Subcutaneous adipose tissue (tissue), 4 donors: ENCODE measurements around the gene AIFM3. TPM values are rescaled to one million over a fixed set of nuclear protein-coding genes. Genes with fewer than 3 reads are reported as not detected.

Experiments used
- CTCF ChIP-seq: fragments of 450-650 bp; IDR thresholded peaks from one replicate; pipeline ENCODE4 v1.5.1; 2016; ENCODE audit warnings: low read depth, mild to moderate bottlenecking, control low read depth, antibody characterized with exemption, moderate library complexity
- total RNA-seq, 4 donors: library from RNA; depleted of rRNA; stranded (reverse); fragments of >200 nt; gene quantifications; one replicate each; pipeline ENCODE4 v1.1.0, GENCODE V29; 2016

The AIFM3 gene
- total RNA-seq, 4 donors from 2014 or later: 1.3 to 5.7 (median 1.5) TPM

DNA sequence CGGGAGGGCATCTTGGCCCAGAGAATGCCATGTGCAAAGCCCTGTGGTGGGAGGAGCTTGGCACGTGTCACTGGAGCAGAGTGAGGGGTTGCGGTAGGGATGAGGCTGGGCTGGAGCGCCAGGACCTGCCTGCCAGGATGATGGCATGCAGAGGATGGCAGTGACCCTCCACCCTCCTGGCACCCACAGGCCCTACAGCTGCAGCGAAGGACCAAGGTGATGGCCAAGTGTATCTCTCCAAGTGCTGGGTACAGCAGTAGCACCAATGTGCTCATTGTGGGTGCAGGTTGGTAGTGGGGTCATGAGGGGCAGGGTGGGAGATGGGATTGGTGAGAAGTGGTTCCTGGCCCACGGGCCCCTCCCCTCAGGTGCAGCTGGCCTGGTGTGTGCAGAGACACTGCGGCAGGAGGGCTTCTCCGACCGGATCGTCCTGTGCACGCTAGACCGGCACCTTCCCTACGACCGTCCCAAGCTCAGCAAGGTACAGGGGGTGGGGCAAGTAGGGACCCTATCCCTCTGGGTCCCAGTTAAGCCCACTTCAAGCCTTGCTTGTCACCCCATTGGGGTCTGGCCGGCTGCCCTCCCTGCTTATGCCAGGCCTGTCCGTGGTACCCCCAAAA is 7.4 kb downstream of the AIFM3 start:
- TF ChIP-seq CTCF: no peak

GRCh38 chr22:20975541-20976290 is 8.7 kb downstream of the AIFM3 start:
- TF ChIP-seq CTCF: no peak

DNA sequence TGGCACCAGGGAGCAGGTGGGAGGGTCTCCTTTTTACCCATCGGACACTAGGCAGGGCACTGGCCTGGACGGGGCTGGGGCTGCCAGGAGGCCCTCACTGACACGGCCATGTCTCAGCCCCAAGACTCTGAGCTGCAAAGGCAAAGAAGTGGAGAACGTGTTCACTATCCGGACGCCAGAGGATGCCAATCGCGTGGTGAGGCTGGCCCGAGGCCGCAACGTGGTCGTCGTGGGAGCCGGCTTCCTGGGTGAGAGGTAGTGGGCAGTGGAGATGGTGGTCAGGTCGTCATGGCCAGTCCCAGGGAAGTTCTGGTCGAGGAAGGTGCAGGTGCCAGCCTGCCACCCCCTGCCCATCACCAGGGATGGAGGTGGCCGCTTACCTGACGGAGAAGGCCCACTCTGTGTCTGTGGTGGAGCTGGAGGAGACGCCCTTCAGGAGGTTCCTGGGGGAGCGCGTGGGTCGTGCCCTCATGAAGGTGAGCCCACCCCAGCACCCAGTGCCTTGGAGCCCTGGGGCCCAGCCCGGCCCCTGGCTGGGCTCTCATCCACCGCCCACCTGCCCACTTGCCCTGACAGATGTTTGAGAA is 9.3 kb downstream of the AIFM3 start:
- TF ChIP-seq CTCF: no peak

DNA sequence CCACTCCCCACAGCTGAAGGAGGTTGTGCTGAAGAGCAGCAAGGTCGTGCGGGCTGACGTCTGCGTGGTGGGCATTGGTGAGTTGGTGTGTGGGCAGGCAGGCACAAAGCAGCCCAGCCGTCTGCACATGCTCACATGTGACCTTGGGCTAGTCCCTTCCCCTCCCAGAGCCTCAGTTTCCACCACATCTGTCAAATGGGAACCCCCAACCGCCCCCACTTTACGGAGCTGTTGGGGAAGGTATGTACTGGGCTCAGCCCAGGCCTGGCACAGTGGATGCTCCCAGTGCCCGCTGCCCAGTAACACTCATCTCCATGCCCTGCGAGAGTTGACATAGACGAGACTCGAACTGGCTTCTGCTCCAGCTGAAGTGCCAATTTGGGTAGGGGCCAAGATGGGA is 10.0 kb downstream of the AIFM3 start:
- no peak for TF ChIP-seq CTCF

DNA sequence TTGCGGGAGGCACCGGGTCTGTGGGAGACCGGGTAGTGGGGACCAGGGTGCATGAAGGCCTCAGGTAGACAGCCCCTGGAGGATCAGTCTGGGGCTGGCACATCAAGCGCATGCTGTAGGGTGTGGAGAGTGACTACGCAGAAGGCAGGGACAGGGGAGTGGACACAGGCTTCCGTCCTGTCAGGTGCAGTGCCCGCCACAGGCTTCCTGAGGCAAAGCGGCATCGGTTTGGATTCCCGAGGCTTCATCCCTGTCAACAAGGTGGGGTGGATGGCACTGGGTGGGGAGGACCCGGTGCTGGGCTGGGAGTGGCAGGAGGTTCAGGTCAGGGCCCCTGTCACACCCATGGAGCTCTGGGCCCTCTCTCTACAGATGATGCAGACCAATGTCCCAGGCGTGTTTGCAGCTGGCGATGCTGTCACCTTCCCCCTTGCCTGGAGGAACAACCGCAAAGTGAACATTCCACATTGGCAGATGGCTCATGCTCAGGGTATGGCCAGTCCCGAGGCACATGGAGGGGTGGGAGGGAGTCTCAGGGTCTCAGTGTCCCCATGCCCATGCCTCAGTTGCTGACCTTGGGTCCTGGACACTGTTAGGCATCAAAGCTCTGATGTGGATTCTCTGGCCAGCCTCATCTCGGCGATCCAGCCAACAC is 10.6 kb downstream of the AIFM3 start:
- TF ChIP-seq CTCF: no peak

DNA sequence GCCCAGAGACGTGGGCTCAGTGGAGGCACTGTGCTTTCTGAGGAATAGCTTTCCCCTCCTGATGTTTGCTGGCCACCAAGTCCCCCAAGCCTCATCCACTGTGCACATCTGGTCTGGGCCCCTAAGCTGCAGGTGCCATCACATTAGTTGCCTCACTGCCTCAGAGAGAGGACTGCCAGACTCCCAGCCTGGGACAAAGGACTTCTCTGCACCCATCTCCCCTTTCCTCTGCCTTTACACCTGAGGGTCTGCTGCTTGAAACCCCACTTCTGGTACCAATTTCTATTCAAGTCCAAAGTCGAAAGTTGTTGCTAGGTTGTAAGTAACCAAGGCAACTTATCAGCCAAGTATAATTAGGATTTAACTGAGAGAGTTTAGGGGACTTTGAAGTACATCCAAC is 11.4 kb downstream of the AIFM3 start:
- TF ChIP-seq CTCF: no peak

DNA sequence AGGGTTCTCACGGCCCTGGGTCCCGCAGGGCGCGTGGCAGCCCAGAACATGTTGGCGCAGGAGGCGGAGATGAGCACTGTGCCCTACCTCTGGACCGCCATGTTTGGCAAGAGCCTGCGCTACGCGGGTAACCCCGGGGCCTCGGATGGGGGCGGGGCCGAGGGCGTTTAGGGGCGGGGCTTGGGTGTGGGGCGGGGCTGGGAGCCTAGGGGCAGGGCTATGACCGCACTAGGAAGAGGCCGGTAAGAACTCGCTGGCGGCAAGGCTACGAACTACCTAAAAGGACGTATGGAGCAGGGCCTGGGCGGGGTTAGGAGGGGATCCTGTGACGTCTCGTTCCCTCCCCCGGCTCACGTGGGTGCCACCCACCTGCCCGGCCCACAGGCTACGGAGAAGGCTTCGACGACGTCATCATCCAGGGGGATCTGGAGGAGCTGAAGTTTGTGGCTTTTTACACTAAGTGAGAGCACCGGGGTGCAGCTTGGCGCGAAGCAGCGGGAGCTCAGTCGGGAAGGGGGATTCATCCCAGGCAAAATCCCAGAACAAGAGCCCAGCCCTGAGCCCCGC is 12.3 kb downstream of the AIFM3 start:
- no peak for TF ChIP-seq CTCF
